ENCODE data around the gene IFNB1.

The IFNB1 gene

DNA sequence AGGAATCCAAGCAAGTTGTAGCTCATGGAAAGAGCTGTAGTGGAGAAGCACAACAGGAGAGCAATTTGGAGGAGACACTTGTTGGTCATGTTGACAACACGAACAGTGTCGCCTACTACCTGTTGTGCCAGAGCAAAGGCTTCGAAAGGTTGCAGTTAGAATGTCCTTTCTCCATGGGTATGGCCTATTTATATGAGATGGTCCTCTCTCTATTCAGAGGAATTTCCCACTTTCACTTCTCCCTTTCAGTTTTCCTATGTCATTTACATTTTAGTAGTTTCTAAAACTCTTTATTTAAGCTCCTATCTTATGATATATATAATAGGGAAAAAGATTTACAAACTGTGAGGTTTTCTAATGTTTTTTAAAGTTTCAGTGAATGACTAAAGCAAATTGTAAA is at the start of gene IFNB1:
Gene IFNB1 (minus strand): TSS at position 162 of the 400 bp plus-strand sequence. CDS start 73 bp downstream, at position 89.
- no peak for DNase-seq (ENCODE audit: low read depth, low spot score)

DNA sequence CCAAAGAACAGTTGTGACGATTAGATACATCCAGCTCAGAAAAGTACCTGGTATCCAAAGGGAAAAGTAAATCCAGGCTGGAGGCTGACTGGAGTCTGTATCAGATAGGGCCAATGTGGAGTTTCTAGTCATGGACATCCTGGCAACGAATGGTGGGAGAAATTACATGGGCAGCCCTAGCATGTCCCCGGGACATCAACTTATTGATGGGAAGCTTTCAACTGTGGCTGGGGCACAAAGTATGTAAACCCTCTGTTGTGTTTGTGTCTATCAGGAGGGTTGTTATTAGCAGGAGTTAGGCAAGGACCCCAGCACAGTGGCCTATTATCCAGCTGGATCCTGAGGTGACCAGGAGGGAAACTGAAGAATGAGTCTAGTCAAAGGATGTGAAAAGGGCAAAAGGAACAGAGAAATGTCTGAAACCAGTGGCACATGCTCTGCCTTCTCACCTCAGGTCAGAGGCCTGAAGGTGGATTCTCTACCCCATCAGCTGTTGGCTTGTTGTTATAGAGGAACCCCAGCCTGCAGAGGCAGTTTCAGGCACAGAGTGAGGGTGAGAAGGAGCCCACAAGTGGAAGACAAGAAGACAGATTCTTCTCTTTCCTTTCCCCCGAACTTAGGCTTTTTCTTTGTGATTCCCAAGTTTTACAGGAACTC is 44.0 kb upstream of the IFNB1 start:
- DNase-seq (ENCODE audit: low read depth, low spot score), result no peak

DNA sequence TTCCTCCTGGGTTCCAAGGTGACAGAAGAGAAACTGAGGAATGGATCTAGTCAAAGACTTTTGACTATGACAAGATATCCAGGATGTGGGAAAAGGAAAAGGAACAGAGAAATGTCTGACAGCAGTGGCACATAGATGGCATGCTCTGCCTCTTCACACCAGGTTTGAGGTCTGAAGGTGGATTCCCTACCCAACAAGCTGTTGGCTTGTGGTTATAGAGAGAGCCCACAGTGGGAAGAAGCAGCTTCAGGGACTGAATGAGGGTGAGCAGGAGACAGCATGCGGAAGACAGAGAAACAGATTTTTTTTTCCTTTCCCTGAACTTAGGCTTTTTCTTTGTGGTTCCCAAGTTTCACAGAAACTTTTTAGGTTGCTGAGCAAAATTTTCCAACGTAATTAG is 43.3 kb upstream of the IFNB1 start:
- DNase-seq (ENCODE audit: low read depth, low spot score), result no peak

GRCh38 chr9:21119093-21119770 is 41.5 kb upstream of the IFNB1 start:
- DNase-seq (ENCODE audit: low read depth, low spot score), result no peak

DNA sequence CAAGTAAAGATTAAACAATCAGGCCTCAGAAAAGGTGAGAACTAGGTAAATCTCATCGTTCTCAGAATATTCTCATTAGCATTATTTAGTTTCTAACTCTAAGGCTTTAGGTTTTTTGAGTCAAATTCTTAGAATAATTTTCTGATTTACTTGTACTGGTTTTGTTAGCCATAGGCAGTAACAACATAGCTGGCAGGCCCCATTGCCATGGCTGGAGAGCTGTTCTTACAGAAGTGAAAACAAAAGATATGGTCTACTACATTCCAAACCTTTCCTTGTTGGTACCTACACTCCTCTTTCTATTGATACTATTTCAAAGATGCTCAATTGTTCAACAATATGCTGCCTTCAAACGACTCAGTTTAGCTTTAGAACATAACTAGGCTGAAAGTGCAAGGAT is 36.6 kb upstream of the IFNB1 start:
- no peak for DNase-seq (ENCODE audit: low read depth, low spot score)

DNA sequence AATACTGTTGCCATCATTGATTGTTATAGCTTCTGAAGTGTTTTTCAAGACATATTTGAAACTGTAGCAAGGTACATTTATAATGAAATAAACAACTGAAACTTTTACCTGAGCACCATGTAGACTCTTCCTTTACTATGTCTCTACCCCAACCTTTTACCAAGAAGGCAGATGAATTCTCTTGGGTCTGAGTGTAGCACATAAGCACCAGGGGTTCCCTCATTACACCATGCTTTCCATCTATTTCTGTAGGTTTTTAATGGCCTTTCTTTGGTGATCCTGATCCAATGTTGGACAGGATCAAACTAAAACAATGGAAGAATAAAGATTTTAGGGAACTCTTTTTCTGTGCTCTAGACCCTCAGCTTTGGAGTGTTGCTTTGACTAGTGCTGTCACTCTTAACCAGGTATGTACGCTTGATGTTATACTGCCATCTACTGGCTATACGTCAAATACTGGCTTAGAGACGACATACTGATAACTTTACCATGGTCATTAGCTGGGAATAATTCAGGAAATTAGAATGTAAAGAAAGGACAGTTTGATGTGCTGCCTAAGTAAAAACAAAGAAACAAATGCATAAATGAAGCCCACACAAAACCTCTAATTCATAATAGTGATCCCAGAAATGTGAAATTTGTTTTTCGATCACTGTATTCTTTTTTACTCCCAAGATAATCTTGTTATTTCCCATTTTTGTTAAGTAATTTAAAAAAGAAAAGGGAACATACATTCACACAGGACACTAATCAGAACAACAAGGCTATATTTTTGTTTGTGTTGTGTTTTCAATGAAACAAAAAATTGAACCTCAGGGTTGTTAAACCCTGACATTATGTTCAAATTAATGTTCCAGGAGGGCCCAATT is 33.2 kb upstream of the IFNB1 start:
- DNase-seq (ENCODE audit: low read depth, low spot score), result peak; percentile 84

DNA sequence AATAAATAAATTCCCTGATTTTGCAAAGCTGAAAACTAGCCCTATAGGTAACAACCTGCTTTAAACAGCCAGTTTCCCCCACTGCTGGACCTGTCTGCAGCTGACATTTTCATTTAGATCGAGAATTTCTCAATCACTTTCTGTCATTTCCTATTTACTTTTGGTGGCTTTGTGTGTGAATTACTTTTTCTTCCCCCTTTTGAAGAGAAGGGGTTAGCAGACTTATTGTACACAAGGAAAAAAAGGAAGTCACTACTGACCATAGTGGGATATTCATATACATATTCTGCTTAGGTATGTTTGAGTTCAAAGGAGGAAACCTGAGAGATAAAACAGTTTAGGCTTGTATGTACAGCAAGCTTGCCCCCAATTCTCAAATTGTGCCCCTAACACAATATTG is 27.0 kb upstream of the IFNB1 start:
- no peak for DNase-seq (ENCODE audit: low read depth, low spot score)

GRCh38 chr9:21102305-21102704 is 24.6 kb upstream of the IFNB1 start:
- DNase-seq (ENCODE audit: low read depth, low spot score), result peak; percentile 51

DNA sequence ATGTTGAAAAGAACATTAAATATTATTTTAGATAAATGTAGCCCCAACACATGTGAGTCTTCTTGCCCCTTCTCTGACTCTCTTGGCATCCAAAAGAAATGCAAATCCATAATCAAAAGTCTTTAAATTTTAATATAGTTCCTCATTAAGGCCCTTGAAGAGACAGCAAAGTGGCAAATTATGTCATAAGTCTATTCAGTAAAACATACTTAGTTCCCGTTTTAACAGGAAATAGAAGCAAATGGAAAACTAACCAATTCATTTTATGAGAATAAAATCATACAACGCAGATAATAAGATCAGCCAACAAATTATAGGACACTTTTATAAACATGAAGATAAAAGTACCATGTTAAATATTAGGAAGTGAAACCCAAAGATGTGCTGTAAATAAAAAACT is 20.1 kb upstream of the IFNB1 start:
- DNase-seq (ENCODE audit: low read depth, low spot score), result no peak

- DNase-seq (ENCODE audit: low read depth, low spot score), result no peak
Observed at GRCh38 chr9:21096901-21097255, 19.1 kb upstream of the IFNB1 start.

GRCh38 chr9:21096172-21096900 is 18.6 kb upstream of the IFNB1 start:
- DNase-seq (ENCODE audit: low read depth, low spot score), result peak; percentile 5

DNA sequence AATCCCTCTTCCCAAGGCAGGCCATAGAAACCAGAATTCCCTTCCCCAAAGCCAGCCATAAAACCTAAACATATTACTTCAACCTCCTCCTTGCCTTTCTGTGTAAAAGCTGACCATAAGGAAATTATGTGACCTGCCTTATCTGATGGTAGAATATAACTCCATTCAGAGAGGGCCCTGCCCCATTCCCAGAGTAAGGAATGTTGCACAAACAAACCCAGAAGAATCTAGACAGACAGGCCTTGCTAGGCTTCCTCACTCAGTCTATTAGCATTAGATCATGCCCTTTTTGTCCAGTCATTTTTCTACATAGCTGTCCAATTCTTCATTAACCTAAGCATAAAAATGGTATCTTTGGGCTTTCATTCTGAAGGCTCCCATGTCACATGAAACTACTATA is 17.8 kb upstream of the IFNB1 start:
- no peak for DNase-seq (ENCODE audit: low read depth, low spot score)

GRCh38 chr9:21086538-21086937 is 8.8 kb upstream of the IFNB1 start:
- no peak for DNase-seq (ENCODE audit: low read depth, low spot score)

DNA sequence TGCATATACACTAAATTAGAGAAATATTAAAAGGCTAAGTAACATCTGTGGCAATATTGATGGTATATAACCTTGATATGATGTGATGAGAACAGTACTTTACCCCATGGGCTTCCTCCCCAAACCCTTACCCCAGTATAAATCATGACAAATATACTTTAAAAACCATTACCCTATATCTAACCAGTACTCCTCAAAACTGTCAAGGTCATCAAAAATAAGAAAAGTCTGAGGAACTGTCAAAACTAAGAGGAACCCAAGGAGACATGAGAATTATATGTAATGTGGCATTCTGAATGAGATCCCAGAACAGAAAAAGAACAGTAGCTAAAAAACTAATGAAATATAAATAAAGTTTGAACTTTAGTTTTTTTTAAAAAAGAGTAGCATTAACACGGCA is 7.3 kb upstream of the IFNB1 start:
- DNase-seq (ENCODE audit: low read depth, low spot score), result no peak

GRCh38 chr9:21084242-21084850 is 6.6 kb upstream of the IFNB1 start:
- no peak for DNase-seq (ENCODE audit: low read depth, low spot score)

DNA sequence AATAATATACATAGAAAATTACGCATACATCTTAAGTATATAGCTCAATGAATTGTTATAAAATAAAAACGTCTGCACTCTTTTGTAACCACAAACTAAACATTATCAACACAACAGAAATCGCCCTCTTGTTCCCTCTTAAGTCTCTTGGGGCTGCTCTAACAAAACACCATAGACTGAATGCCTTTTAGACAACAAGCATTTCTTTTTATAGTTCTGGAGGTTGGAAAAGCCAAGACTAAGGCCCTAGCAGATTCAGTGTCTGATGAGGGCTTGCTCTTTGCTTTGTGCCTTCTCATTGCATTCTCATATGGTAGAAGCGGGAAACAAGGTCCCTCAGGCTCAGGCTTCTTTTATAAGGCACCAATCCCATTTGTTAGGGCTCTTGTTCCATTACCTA is 4.9 kb upstream of the IFNB1 start:
- no peak for DNase-seq (ENCODE audit: low read depth, low spot score)

- DNase-seq (ENCODE audit: low read depth, low spot score), result no peak
Observed at GRCh38 chr9:21081999-21082398, 4.3 kb upstream of the IFNB1 start.

GRCh38 chr9:21081451-21081850 is 3.7 kb upstream of the IFNB1 start:
- DNase-seq (ENCODE audit: low read depth, low spot score), result no peak

DNA sequence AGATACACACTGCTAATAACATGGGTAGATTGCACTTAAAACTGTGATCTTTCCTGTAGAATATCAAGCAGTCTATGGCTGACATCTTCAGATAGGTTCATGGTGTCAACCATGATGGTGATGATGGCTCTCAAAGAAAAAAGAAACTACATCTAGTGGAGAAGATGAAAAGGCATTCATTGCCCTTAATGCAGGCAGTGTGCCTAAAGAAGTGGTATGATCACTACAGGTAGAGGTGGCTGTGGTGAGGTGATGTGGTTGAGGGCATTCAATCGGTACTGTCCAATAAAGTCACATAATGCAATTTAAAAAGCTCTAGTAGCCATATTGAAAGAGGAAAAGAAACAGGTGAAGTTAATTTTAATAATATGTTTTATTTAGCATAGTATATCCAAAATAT is 3.1 kb upstream of the IFNB1 start:
- no peak for DNase-seq (ENCODE audit: low read depth, low spot score)

- no peak for DNase-seq (ENCODE audit: low read depth, low spot score)
Observed at GRCh38 chr9:21078702-21079101, 960 bp upstream of the IFNB1 start.

- no peak for DNase-seq (ENCODE audit: low read depth, low spot score)
Observed at GRCh38 chr9:21075484-21075883, 2.3 kb downstream of the IFNB1 start.

- no peak for DNase-seq (ENCODE audit: low read depth, low spot score)
Observed at GRCh38 chr9:21070906-21071305, 6.8 kb downstream of the IFNB1 start.
